Stimulated activated CD4-positive, alpha-beta T cell treated with anti-CD3 and anti-CD28 coated beads, Interleukin-15, amount 100 ng/mL, for 48 hours (primary cell): ENCODE measurements around the gene NAA35.
"Not testable (repeated sequence)": the region's sequence is repeated elsewhere in the genome, so short reads cannot be mapped to it uniquely, and the experiment has no call there.

Experiments used
- DNase-seq, 2 donors: peaks; one replicate each; pipeline ENCODE4 v3.0.0-alpha.2; 2020; ENCODE audit warnings: low read depth in 2 of 2

The NAA35 gene

DNA sequence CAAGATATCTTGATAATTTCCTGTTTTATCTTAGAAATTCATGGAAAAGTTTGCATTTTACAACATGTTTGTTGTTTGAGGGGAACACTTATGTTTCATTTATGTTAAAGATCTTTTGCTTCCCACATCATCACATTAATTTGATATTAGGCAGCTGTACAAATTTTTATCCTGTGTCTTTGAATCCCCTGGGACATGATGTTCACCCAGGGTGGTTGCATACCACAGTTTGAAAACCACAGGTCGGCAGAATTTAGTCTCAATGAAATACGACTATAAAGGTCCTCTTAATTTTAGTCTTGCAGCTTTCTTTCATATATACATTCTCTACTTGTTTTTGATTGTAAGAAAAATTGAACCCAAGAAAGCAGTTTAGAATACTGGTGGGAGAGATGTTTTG, 3.7 kb downstream of the NAA35 start:
- no peak for DNase-seq

DNA sequence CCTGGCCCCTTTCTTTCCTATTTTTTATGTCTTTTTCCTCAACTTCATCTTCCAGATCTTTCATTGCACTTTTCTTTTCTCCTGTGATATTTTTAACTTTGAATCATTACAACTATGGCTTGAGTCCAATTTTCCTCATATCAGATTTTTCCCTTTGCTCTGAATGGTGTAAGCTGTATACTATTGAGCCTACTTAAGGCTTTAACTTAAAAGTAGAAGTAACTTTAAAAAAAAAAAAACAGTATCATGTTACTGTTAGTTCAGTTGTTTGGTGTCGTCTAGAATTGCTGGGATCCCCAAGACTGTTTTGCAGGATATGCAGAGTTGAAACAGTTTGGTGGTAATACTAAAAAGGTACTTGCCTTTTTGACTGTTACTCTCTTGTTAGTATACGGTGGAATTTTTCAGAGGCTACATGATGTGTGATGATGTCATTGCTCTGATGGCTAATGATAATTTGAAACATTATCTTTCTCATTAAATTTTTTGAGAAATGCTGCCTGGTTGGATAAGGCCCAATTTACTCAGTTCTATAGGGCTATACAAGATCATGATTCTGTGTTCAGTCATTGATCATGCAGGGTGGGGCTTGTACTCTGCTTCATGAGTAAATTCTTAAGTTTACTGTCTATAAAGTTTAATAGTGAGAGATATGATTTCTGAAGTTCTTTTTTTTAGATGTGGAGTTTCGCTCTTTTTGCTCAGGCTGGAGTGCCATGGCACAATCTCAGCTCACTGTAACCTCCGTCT, 8.8 kb downstream of the NAA35 start:
- no peak for DNase-seq

GRCh38 chr9:85959955-85960354, 19.0 kb downstream of the NAA35 start:
- DNase-seq, result no peak

GRCh38 chr9:85960688-85961093, 19.7 kb downstream of the NAA35 start:
- DNase-seq, result no peak

- no peak for DNase-seq
Observed at GRCh38 chr9:85964526-85964925, 23.6 kb downstream of the NAA35 start.

- DNase-seq, result no peak
Observed at GRCh38 chr9:85964949-85965348, 24.0 kb downstream of the NAA35 start.

GRCh38 chr9:85969727-85970126, 28.8 kb downstream of the NAA35 start:
- DNase-seq, result no peak

GRCh38 chr9:85971731-85972130, 30.8 kb downstream of the NAA35 start:
- DNase-seq, result no peak

- no peak for DNase-seq
Observed at GRCh38 chr9:85973238-85973637, 32.3 kb downstream of the NAA35 start.

GRCh38 chr9:85974055-85974547, 33.2 kb downstream of the NAA35 start:
- not testable (repeated sequence) for DNase-seq

DNA sequence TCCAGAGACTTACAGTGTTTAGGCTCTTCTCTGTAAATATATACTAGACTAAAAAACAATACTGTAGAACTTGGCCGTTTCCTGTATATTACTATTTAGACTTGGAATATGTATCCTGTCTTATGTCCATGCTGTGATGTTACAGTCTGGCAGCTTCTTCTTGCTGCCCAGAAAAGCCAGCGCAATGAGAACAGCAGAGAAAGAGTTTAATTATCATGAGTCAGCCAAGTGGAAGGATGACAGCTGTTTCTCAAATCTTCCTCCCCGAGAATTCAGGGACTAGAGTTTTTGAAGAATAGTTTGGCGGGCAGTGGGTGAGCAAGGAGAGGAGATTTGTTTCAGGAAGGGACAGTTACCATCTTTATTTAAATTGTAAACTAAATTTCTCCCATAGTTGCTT, 37.5 kb downstream of the NAA35 start:
- no peak for DNase-seq

DNA sequence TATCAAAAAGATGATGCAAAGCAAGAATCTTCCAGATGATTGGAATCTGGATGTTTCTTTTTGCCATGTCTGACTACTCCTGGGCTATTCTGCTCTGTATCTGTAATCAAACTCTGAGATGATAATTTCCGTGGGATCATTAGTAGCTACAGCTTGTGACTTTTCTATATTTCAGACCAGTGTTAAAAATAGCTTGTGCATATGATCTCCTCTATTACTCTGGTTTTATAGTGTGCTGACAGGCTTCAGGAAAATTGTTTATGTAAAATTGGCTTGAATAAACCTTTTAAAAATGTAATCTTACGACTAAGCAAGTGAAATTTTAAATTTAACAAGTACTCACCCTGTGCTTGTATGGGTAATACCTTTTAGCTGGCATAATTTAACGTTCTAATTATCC, 40.4 kb downstream of the NAA35 start:
- no peak for DNase-seq

DNA sequence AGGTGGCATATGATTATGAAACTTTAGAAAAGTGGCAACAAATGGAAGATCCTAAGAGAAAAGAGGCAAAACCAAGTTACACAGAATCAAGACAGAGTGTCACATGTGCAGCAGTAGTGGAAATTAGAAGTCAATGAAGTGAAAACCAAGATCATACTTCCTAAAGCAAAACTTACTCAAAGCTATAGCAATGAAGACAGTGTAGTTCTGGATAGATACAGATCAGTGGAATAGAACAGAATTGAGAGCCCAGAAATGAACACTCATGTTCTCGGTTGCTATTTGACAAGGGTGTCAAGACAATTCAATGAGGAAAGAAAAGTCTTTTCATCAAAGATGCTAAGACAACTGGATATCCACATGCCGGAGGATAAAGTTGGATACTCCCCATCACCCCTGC, 43.5 kb downstream of the NAA35 start:
- no peak for DNase-seq

DNA sequence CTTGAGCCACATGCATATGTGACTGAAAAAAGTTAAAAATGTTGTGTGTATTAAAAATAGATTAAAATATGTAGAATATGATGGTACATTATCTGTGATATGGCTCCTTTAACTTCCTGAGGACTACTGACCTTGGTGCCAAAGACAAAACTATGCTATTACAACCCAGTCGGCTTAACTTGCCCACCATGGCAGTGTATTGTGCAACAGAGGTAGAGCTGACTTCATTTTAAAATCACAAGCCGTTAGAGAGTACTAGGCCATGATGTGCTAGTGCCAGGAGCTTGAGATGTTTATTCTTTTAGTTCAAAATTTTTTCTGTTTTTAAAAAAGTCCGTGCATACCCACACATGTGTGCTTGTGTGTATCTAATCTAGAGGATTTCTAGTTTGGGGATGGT, 46.3 kb downstream of the NAA35 start:
- no peak for DNase-seq

GRCh38 chr9:85994191-85994590, 53.2 kb downstream of the NAA35 start:
- DNase-seq, result no peak

DNA sequence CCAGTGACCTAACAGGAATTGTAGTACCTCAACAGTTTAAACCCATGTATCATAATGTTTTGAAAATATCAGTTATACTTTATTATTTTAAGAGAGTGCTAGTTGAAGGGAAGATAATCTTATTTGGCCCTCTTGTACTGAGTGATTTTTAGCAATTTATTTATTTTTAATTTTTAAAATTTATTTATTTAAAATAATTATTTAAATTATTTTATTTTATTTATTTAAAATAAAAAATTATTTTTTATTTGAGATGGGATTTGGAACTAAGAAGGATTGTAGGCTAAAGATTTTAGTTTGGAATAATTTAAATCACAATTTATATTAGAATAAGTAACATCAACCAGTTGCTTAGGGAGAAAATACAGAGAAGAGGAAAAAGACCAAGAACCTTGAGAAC, 54.2 kb downstream of the NAA35 start:
- no peak for DNase-seq

- DNase-seq, result no peak
Observed at GRCh38 chr9:85995599-85995998, 54.7 kb downstream of the NAA35 start.

DNA sequence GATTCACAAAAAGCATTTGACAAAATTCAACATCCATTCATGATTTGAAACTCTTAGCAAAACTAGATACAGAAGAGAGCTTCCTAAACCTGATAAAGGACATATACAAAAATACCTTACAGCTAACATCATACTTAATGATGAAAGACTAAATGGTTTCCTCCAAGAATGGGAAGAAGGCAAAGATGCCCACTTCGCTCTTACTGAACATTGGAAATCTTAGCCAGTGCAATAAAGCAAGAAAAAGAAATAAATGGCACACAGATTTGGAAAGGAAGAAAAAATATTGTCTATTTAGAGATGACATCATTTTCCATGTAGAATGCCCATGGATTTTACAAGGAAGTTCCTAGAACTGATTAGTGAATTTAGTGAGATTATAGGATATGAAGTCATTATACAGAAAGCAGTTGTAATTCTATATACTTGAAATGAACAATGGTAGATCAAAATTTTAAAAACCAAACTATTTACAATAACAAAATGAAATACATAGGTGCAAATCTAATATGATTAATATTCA, 64.4 kb downstream of the NAA35 start:
- no peak for DNase-seq

DNA sequence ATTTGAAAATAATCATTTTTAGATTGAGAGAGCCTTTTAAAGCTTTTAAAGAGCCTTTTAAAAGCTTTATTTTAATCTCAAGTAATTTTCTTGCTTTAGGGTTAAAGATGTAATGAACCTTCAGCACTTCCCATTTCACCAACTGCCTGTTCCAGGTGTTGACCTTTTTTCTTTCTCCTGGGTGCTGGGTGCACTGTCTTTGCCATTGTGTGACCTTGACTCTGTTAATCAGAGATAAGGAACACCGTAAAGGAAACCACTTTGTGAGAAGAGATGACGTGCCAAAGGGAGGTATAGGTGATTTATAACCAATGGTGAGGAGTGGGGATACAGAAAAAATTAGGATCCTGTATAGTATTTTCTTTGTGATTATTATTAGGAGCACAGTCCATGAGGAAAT, 68.2 kb downstream of the NAA35 start:
- no peak for DNase-seq

DNA sequence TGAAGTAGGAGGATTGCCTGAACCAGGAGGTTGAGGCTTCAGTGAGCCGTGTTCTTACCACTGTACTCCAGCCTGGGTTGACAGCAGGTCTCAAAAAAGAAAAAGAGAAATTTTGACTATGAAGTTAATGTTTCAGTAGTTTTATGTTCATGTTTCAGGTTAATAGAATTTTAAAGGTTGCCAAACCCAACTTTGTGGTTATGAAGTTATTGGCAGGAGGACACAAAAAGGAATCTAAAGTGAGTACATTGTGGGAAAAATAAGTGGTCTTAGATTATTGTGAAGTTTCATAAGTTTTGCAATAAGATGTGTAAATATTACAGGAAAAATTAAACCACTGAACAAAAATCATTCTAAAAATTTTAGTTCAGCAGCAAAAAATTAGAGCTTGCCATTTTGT, 79.8 kb downstream of the NAA35 start:
- no peak for DNase-seq

GRCh38 chr9:86021166-86021565, 80.2 kb downstream of the NAA35 start:
- DNase-seq, result no peak

GRCh38 chr9:86022687-86023266, 81.8 kb downstream of the NAA35 start:
- DNase-seq, result no peak

- no peak for DNase-seq
Observed at GRCh38 chr9:86027767-86028166, 86.8 kb downstream of the NAA35 start.
